ENCODE results near the gene RGS3.

RGS3 gene

DNA sequence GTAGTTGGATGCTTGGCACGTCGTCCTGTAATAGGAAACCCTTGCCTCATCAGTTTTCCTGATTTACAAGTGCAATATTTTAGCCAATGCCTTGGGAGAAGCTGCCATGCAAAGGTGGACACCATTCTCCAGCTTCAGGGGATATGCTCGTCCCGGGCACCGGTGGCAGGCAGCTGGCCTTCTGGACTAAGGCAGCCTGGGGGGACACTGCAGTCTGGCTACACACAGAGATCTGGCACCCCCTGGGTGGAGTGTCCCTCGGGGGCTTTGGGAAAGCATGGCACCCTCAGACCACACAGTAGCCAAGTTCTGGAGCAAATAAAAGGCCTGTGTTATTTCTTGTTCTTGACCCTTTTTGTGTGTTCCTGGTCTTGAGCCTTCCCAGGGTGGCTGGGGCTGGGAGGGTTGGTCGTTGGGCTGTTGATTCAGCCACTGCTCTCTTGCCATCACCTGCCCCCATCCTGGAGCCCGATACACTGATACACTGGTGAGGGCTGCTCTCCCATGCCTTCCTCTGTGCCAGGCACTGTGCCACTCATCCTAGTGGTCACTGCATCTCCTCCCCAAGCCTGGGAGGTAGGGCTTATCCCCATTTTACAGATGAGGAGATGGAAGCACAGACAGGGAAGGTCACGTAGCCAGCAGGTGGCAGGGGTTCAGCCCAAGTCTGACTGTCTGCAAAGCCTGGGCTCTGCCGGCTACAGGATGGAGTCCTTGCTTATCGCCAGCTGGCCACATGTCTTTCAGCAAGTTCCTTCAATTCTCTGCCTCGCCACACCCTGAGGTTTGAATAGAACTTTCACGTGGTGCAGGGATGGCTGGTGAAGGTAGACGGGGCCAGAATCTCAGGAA is 134.1 kb downstream of the RGS3 start:
- FAIRE-seq (no peak), DNase-seq (ENCODE audit: insufficient read length, low spot score) (no peak)

- FAIRE-seq (no peak), DNase-seq (ENCODE audit: insufficient read length, low spot score) (no peak)
Observed at GRCh38 chr9:113598451-113598850, 134.9 kb downstream of the RGS3 start.

DNA sequence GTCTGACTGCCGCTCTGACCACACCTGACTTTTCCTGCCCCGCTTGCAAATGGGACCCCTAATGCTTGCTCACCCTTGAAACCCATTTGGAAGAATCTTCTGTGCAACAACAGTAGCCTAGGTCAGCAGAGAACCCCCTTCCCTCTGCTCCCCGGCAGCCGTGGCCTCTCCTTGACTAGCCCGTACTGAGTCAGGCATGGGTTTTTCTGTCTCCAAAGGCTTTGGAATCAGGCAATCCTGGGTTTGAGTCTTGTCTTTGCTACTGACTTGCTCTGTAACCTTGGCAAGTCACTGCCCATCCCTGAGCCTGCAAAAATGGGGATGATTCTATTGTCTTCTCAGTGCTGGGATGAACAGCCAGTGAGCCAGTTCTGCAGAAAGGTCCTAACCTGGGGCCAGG is 135.4 kb downstream of the RGS3 start:
- DNase-seq (ENCODE audit: insufficient read length, low spot score) (no peak), FAIRE-seq (no peak)

GRCh38 chr9:113599646-113600022 is 136.1 kb downstream of the RGS3 start:
- FAIRE-seq (no peak), DNase-seq (ENCODE audit: insufficient read length, low spot score) (no peak)

DNA sequence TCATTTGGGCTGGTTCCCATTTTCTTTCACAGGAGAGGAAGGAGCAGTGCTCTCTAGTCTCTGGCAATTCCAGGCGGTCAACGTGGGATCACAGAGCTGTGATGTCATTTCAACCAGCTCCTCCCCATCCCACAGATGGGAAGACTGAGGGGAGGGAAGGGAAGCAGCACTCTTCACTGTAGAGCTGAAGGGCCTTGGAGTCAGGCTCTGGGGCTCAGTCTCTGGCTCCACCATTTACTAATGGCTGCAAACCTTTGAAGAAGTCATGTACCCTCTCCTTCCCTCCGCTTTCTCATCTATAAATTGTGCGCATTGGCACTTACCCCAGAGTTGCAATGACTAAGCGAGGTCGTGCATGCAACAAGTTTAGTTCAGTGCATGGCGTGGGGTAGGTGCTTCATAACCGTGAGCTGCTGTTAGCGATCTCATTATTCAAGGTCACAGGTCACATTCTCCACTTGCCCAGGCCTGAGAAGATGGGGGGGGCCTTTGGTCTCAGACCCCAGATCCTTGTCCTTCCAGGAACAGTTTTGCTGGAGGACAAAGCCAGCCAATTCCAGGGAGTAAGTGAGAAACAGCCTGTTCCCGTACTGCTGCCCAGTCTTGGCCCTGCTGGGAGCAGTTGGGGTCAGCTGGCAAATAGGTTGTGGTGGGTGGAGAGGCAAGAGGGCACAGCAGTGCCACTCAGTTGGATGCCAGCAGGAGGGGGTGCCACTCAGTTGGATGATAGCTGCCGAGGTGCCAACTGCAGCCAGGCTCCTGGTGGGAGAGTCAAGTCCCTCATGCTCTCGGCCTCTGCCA is 136.7 kb downstream of the RGS3 start:
- FAIRE-seq (no peak), DNase-seq (ENCODE audit: insufficient read length, low spot score) (no peak)

DNA sequence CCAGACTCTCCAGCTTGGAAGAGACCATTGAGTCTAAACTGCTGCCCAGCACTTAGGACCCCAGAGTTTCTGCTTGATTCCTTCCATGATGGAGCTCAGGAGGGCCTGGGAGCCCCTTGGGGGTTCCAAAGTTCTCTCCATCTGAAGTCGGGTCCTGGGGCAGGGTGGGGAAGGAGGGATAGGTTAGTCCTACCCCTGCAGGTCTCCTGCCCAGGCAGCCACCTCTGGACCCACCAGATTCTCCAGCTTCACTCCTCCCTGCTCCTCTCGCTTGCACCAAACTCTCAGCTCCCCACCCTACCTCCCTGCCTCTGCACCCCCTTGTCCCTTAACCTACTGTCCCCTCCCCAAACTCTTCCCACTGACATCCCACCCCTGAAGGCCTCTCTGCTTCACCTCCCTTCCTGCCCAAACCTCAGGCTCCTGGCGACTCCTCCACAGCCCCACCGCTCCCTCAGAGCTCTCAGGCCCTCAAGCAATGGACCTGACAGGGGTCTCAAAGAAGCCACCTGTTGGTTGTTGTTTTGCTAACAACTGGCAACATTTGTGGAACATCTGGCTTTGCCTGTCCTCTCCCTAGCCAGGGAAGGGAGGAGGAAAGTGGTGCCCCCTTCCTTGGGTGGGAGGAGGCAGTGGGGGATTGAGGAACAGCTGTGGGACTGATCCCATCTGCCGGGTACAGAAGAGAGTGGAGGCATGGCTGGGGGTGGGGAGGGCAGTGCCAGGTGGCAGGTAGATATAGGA is 137.5 kb downstream of the RGS3 start:
- DNase-seq (ENCODE audit: insufficient read length, low spot score) = no peak
- FAIRE-seq = no peak

- no peak for FAIRE-seq
Observed at GRCh38 chr9:113601656-113602055, 138.1 kb downstream of the RGS3 start.

DNA sequence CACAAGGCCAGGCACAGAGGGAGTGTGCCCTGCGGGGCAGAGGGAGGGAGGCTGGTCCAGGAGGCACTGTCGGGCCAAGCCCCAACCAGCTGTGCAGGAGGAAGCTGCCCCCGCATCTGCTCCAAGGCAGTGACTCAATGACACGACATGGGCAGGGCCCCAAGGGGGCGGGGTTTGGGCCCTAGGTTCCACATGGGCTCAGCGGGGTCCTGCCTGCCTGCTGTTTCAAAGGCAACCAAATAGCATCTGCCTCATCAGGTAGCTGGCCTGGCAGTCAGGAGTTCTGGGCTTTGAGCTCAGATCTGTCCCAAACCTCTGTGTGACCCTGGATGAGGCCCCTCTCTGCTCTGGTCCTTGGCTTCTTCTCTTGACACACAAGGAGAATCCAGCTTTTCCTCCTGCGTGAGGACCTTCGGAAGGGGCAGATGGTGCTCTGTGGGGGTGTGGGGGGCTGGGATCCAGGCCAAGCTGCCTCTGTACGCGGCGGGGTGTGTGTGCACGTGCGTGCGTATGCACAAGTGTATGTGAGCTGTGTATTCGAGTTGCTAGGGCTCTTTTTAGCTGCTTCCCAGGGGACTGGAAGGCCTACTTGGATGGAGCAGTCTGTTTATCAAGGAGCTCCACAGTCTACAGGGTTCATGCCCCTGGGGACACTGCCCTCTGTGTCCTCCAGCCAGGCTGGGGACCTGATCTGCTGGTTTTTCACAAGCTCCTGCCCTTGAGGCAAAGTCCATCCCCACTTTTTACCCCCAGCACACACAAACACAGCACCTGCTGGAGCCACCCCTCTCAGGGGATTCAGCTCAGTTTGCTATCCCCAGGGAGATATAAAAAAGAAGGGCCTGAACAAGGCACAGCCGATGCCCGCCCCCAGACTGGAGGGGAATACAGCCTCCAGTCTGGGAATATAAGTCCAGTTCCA is 138.9 kb downstream of the RGS3 start:
- FAIRE-seq (no peak), DNase-seq (ENCODE audit: insufficient read length, low spot score) (no peak)

More at GRCh38 chr9:113601656-113602055, 138.1 kb downstream of the RGS3 start:
- DNase-seq (ENCODE audit: insufficient read length, low spot score) = no peak

GRCh38 chr9:113603048-113603375 is 139.5 kb downstream of the RGS3 start:
- no peak for DNase-seq (ENCODE audit: insufficient read length, low spot score)
- FAIRE-seq = no peak

DNA sequence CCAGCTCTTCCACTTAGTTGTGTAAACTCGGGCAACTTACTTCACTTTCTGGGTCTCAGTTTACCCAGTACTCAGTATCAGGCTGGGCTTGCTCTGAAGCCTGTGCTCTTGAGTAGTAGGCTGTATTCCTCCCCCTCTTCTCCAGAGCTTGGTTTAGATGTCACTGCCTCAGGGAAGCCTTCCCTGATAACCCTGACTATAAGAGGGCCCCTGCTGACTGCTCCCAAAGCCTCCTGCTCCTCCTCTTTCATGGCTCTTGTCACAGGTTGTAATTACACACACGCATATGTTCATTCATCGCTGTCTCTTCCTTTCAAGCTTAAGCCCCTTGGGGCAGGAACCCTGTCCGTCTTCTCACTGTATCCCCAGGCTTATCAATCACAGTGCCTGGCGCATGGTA is 140.2 kb downstream of the RGS3 start:
- DNase-seq (ENCODE audit: insufficient read length, low spot score) (no peak), FAIRE-seq (no peak)

DNA sequence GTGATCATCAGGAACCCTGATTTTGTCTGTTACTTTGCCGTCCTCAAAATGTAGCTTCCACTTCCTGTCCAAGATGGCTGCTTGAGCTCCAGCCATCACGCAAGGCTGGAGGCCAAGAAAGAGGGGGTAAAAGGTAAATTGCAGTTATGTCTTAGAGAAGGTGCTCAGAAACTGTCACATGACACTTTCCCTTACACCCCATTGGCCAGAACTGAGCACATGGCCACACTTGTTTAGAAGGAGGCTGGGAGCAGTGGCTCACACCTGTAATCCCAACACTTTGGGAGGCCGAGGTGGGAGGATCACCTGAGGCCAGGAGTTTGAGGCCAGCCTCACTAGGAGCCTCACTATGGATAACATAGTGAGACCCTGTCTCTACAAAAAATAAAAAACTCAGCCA is 140.9 kb downstream of the RGS3 start:
- DNase-seq (ENCODE audit: insufficient read length, low spot score) = no peak
- no peak for FAIRE-seq

- DNase-seq (ENCODE audit: insufficient read length, low spot score) = no peak
- no peak for FAIRE-seq
Observed at GRCh38 chr9:113606510-113606909, 143.0 kb downstream of the RGS3 start.

DNA sequence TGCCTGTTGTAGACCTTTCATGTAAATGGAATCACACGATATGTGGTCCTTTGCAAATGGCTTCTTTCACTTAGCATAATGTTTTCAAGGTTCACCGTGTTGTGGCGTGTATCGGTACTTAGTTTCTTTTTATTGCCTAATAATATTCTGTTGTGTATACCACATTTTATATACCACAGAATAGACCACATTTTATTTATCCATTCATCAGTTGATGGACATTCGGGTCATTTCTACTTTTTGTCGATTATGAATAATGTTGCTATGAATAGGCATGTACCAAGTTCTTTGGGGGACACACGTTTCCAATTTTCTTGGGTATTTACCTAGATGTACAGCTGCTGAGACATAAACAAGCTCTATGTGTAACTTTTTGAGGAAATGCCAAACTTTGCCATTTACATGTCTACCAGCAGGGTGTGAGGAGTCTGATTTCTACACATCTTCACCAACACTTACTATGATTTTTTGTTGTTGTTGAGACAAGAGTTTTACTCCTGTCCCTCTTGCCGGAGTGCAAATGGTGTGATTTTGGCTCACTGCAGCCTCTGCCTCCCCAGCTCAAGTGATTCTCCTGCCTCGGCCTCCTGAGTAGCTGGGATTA is 144.7 kb downstream of the RGS3 start:
- no peak for DNase-seq (ENCODE audit: insufficient read length, low spot score)
- no peak for FAIRE-seq

- DNase-seq (ENCODE audit: insufficient read length, low spot score) (no peak), FAIRE-seq (no peak)
Observed at GRCh38 chr9:113609562-113610318, 146.2 kb downstream of the RGS3 start.

DNA sequence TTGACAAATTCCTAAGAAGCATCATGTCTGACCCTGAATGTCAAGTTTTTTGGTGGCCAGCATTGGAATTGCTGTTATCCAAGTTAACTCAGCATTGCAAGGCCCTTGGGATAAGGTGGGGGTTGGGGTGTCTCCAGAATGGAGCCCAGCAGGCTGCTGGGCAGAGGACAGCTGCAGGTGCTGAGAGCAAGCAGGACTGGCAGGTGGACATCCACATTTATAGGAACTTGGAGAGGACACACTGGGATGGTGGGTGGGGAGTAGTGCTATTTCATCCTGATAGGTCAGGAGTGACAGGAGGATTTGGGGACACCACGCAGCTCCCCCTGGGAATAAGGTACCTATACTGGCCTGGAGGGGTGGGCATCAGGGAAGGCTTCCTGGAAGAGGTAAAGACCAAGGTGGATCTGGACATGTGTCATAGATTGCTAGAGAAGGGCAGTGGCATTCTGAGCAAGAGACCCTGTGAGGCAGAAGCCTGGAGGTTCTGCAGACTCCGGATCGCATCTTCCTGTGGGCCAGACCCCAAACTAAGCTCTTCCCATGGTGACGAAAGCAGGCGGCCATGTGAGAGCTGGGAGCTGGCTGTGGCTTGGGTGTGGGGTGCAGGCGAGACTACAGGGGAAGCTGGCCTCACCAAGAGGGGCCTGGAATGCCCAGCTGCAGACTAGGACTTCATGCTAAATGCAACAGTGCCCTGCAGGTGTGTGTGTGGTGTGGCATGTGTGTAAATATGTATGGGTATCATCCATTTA is 148.1 kb downstream of the RGS3 start:
- DNase-seq (ENCODE audit: insufficient read length, low spot score) (no peak), FAIRE-seq (no peak)

DNA sequence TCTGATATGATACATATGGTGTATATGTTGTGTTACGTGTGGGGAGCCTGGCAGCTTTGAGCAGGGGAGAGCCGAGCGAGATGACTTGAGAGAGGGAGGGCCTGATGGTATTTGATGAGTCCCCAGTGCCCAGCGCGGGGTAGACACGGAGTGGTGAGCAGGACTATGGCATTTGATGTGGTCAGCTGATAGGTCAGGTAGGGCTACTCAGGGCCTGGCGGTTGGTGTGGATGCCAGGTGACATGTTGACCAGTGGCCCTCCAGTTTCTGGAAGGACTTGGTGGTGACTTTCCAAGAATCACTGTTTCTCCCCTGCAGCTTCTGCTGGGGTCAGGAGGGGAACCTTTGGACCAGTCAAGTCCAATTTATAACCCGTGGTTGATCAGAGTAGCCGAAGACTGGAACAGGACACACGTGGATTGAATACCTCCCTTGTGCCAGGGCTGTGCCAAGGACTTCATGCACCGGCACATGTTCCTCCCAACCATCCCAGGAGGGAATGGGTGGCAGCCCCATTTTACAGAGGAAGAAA is 148.8 kb downstream of the RGS3 start:
- DNase-seq (ENCODE audit: insufficient read length, low spot score) (no peak), FAIRE-seq (no peak)

- DNase-seq (ENCODE audit: insufficient read length, low spot score) (no peak), FAIRE-seq (no peak)
Observed at GRCh38 chr9:113612828-113613227, 149.3 kb downstream of the RGS3 start.

DNA sequence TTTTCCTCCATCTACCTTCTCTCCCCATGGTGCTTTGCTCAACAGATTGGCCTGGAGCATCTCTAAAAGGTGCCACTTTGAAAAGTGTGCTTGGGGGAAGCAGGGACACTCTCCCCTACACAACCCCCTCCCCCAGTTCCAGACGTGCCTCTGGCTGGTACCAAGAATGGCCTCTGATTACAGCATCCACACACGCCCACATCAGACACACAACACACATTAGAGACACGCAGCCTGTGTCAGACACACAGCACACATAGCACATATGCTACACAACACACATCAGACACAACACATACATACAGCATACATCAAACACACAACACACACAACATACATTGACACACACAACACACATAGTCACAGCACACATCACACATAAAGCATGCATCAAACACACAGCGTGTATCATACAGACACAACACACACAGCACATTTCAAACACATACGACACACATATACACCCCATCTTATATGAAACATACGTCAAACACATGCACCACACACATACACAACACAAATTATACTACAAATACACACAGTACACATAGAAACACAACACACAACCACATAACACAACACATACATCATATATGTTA is 150.4 kb downstream of the RGS3 start:
- peak; percentile 88 for FAIRE-seq
- no peak for DNase-seq (ENCODE audit: insufficient read length, low spot score)
